ENCODE measurements around the gene AURKB.

The AURKB gene

GRCh38 chr17:8185582-8186445 is 24.6 kb downstream of the AURKB start:
- Histone ChIP-seq H3K4me2 (ENCODE audit: low read length) (peak overlapping the region; percentile 92), H2AFZ (ENCODE audit: low read depth, low read length) (peak overlapping the region; percentile 82), H3K36me3 (replicated peaks; ENCODE audit: low read depth, low read length) (no peaks in the 10 kb centered on the region), H3K27me3 (ENCODE audit: low read depth, low read length) (no peaks in the 10 kb centered on the region), H3K9me3 (ENCODE audit: insufficient read depth, low read length) (no peaks in the 10 kb centered on the region), H3K4me1 (ENCODE audit: low read length) (peaks cover 20% of the 10 kb centered on the region), H3K79me2 (ENCODE audit: low read length) (peaks cover 7% of the 10 kb centered on the region; the same call in 1 of the 2 replicates), H3K27ac (ENCODE audit: low read length) (peak overlapping the region; percentile 93), H3K9ac (ENCODE audit: low read length) (peak overlapping the region; percentile 80), H4K20me1 (ENCODE audit: insufficient read depth, low read length) (peaks cover 11% of the 10 kb centered on the region), H3K4me3 (ENCODE audit: low read length) (peak overlapping the region; percentile 89)
- TF ChIP-seq CTCF (IDR thresholded peaks at IDR 0.05; ENCODE audit: low read depth, low read length) (no peak), EZH2phosphoT487 (IDR thresholded peaks at IDR 0.05; ENCODE audit: low read depth) (no peak)

GRCh38 chr17:8176998-8177731 is 33.2 kb downstream of the AURKB start:
- H3K27ac ChIP-seq (ENCODE audit: low read length): no peak overlapping the region

GRCh38 chr17:8176197-8176940 is 34.0 kb downstream of the AURKB start, which contains the start of gene TMEM107:
TSS of gene TMEM107 (minus strand) at chr17:8176380. CDS start at chr17:8176286, 94 bp downstream.
- no peaks in the 10 kb centered on the region for H4K20me1 ChIP-seq (ENCODE audit: insufficient read depth, low read length)
- peak within 1 kb of the TSS; percentile 96 for H3K4me3 ChIP-seq (ENCODE audit: low read length)
- H3K4me1 ChIP-seq (ENCODE audit: low read length): peaks cover 20% of the 10 kb centered on the region
- H3K4me2 ChIP-seq (ENCODE audit: low read length): peak within 1 kb of the TSS; percentile 94
- peak within 1 kb of the TSS; percentile 84 for H3K9ac ChIP-seq (ENCODE audit: low read length)
- H3K79me2 ChIP-seq (ENCODE audit: low read length): no peaks in the 10 kb centered on the region
- peak within 1 kb of the TSS; percentile 67 for H3K27ac ChIP-seq (ENCODE audit: low read length)
- H3K36me3 ChIP-seq (replicated peaks; ENCODE audit: low read depth, low read length): no peaks in the 10 kb centered on the region
- H2AFZ ChIP-seq (ENCODE audit: low read depth, low read length): peak within 1 kb of the TSS; percentile 28
- TF ChIP-seq CTCF (IDR thresholded peaks at IDR 0.05; ENCODE audit: low read depth, low read length) (no peak), EZH2phosphoT487 (IDR thresholded peaks at IDR 0.05; ENCODE audit: low read depth) (no peak)
- H3K9me3 ChIP-seq (ENCODE audit: insufficient read depth, low read length): no peaks in the 10 kb centered on the region
- H3K27me3 ChIP-seq (ENCODE audit: low read depth, low read length): no peaks in the 10 kb centered on the region

More at GRCh38 chr17:8176998-8177731, 33.2 kb downstream of the AURKB start:
- H2AFZ ChIP-seq (ENCODE audit: low read depth, low read length): peak overlapping the region; percentile 28; the same call in 1 of the 2 replicates
- H4K20me1 ChIP-seq (ENCODE audit: insufficient read depth, low read length): no peaks in the 10 kb centered on the region
- TF ChIP-seq CTCF (IDR thresholded peaks at IDR 0.05; ENCODE audit: low read depth, low read length): no peak
- no peak for TF ChIP-seq EZH2phosphoT487 (IDR thresholded peaks at IDR 0.05; ENCODE audit: low read depth)
- H3K4me2 ChIP-seq (ENCODE audit: low read length): peak overlapping the region; percentile 94
- peak overlapping the region; percentile 96 for H3K4me3 ChIP-seq (ENCODE audit: low read length)
- H3K36me3 ChIP-seq (replicated peaks; ENCODE audit: low read depth, low read length): no peaks in the 10 kb centered on the region
- no peaks in the 10 kb centered on the region for H3K9me3 ChIP-seq (ENCODE audit: insufficient read depth, low read length)
- peaks cover 20% of the 10 kb centered on the region for H3K4me1 ChIP-seq (ENCODE audit: low read length)
- H3K79me2 ChIP-seq (ENCODE audit: low read length): no peaks in the 10 kb centered on the region
- H3K9ac ChIP-seq (ENCODE audit: low read length): peak overlapping the region; percentile 84
- no peaks in the 10 kb centered on the region for H3K27me3 ChIP-seq (ENCODE audit: low read depth, low read length)
